ENCODE data around the gene COLEC11.

Gene COLEC11

GRCh38 chr2:3647831-3648651, 53.1 kb downstream of the COLEC11 start:
- H3K36me3 ChIP-seq, result no peaks in the 10 kb centered on the region
- no peak for TF ChIP-seq CTCF (IDR thresholded peaks at IDR 0.05)
- H3K27ac ChIP-seq, result no peak overlapping the region
- H3K9me3 ChIP-seq, result no peaks in the 10 kb centered on the region
- H3K27me3 ChIP-seq, result peaks cover 40% of the 10 kb centered on the region
- H3K4me3 ChIP-seq (ENCODE audit: low read depth in 1 of 2, low read length in 1 of 2), result no peak overlapping the region
- H3K4me1 ChIP-seq (ENCODE audit: control insufficient read depth in 1 of 2, insufficient read depth in 1 of 2, low read depth in 1 of 2, low read length in 1 of 2), result no peaks in the 10 kb centered on the region

GRCh38 chr2:3648652-3649177, 53.8 kb downstream of the COLEC11 start:
- TF ChIP-seq CTCF (IDR thresholded peaks at IDR 0.05), result no peak
- Histone ChIP-seq H3K4me3 (ENCODE audit: low read depth in 1 of 2, low read length in 1 of 2) (no peak overlapping the region), H3K36me3 (no peaks in the 10 kb centered on the region), H3K4me1 (ENCODE audit: control insufficient read depth in 1 of 2, insufficient read depth in 1 of 2, low read depth in 1 of 2, low read length in 1 of 2) (no peaks in the 10 kb centered on the region), H3K27ac (no peak overlapping the region), H3K27me3 (peaks cover 46% of the 10 kb centered on the region), H3K9me3 (no peaks in the 10 kb centered on the region)

- Histone ChIP-seq H3K4me3 (ENCODE audit: low read depth in 1 of 2, low read length in 1 of 2) (no peak overlapping the region), H3K27me3 (peaks cover 52% of the 10 kb centered on the region), H3K4me1 (ENCODE audit: control insufficient read depth in 1 of 2, insufficient read depth in 1 of 2, low read depth in 1 of 2, low read length in 1 of 2) (no peaks in the 10 kb centered on the region), H3K36me3 (no peaks in the 10 kb centered on the region), H3K9me3 (no peaks in the 10 kb centered on the region), H3K27ac (no peak overlapping the region)
- TF ChIP-seq CTCF (IDR thresholded peaks at IDR 0.05), result no peak
Observed at GRCh38 chr2:3649581-3649980, 54.7 kb downstream of the COLEC11 start.

GRCh38 chr2:3650140-3650920, 55.4 kb downstream of the COLEC11 start:
- H3K27me3 ChIP-seq, result peaks cover 52% of the 10 kb centered on the region
- no peak overlapping the region for H3K27ac ChIP-seq
- H3K4me1 ChIP-seq (ENCODE audit: control insufficient read depth in 1 of 2, insufficient read depth in 1 of 2, low read depth in 1 of 2, low read length in 1 of 2), result no peaks in the 10 kb centered on the region
- no peak for TF ChIP-seq CTCF (IDR thresholded peaks at IDR 0.05)
- H3K36me3 ChIP-seq, result no peaks in the 10 kb centered on the region
- no peak overlapping the region for H3K4me3 ChIP-seq (ENCODE audit: low read depth in 1 of 2, low read length in 1 of 2)
- no peaks in the 10 kb centered on the region for H3K9me3 ChIP-seq

- TF ChIP-seq CTCF (IDR thresholded peaks at IDR 0.05), result no peak
- Histone ChIP-seq H3K4me1 (ENCODE audit: control insufficient read depth in 1 of 2, insufficient read depth in 1 of 2, low read depth in 1 of 2, low read length in 1 of 2) (no peaks in the 10 kb centered on the region), H3K27me3 (peaks cover 59% of the 10 kb centered on the region), H3K36me3 (no peaks in the 10 kb centered on the region), H3K27ac (no peak overlapping the region), H3K9me3 (no peaks in the 10 kb centered on the region), H3K4me3 (ENCODE audit: low read depth in 1 of 2, low read length in 1 of 2) (no peak overlapping the region)
Observed at GRCh38 chr2:3651691-3652648, 57.1 kb downstream of the COLEC11 start.
